WTC11 (cell line): ENCODE results near the gene GABRG3.

ENCODE experiments used
- CREB1 ChIP-seq: sonication (generic); formaldehyde crosslinking; IDR thresholded peaks from 2 replicates; pipeline ENCODE4 v1.8.0; 2023; ENCODE audit warnings: mild to moderate bottlenecking, missing genetic modification reagents
- CTCF ChIP-seq: fragments of 200-600 bp; IDR thresholded peaks from 2 replicates; pipeline ENCODE4 v1.8.0; 2022; ENCODE audit warnings: antibody characterized with exemption
- ETV6 ChIP-seq: sonication (generic); formaldehyde crosslinking; IDR thresholded peaks from 2 replicates; pipeline ENCODE4 v1.8.1; 2022; ENCODE audit warnings: mild to moderate bottlenecking, missing genetic modification reagents
- FOXK1 ChIP-seq: sonication (generic); formaldehyde crosslinking; IDR thresholded peaks from 2 replicates; pipeline ENCODE4 v1.8.0; 2022; ENCODE audit warnings: mild to moderate bottlenecking, moderate library complexity, missing genetic modification reagents
- ZNF263 ChIP-seq: sonication (generic); formaldehyde crosslinking; IDR thresholded peaks from 2 replicates; pipeline ENCODE4 v1.8.1; 2022; ENCODE audit warnings: low read depth, mild to moderate bottlenecking, moderate library complexity, missing genetic modification reagents
- ZNF416 ChIP-seq: fragments of 250-450 bp; sonication (Bioruptor Pico); IDR thresholded peaks from 2 replicates; pipeline ENCODE4 v1.9.0; 2021; ENCODE audit warnings: mild to moderate bottlenecking, inconsistent platforms

GRCh38 chr15:27249046-27249759 lies 278.2 kb downstream of the GABRG3 start:
- TF ChIP-seq CTCF = no peak
- TF ChIP-seq ZNF263 (CRISPR knock-in tag) = no peak
- no peak for TF ChIP-seq ZNF416
- TF ChIP-seq FOXK1 (CRISPR knock-in tag) = no peak
- no peak for TF ChIP-seq ETV6 (CRISPR knock-in tag)
- no peak for TF ChIP-seq CREB1 (CRISPR knock-in tag)
